ENCODE data around the gene TTLL11. TPM values are rescaled to one million over a fixed set of nuclear protein-coding genes. Genes with fewer than 3 reads are reported as not detected.
A peak's percentile ranks its signal among the peaks of the same experiment; 100 is the strongest.

Gene TTLL11, protein sequence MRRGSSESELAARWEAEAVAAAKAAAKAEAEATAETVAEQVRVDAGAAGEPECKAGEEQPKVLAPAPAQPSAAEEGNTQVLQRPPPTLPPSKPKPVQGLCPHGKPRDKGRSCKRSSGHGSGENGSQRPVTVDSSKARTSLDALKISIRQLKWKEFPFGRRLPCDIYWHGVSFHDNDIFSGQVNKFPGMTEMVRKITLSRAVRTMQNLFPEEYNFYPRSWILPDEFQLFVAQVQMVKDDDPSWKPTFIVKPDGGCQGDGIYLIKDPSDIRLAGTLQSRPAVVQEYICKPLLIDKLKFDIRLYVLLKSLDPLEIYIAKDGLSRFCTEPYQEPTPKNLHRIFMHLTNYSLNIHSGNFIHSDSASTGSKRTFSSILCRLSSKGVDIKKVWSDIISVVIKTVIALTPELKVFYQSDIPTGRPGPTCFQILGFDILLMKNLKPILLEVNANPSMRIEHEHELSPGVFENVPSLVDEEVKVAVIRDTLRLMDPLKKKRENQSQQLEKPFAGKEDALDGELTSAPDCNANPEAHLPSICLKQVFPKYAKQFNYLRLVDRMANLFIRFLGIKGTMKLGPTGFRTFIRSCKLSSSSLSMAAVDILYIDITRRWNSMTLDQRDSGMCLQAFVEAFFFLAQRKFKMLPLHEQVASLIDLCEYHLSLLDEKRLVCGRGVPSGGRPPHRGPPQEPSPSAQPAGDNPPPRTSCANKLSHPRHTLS
- total RNA-seq, result 10 to 100 TPM; 11.8 to 20.4 TPM
- long read RNA-seq, donor 1, partial matches to known transcripts, result 0 of 3 reads
- long read RNA-seq, donor 1, other reads (novel, unspliced or antisense), result 2 of 3 reads
- long read RNA-seq, donor 2, result 0 reads

DNA sequence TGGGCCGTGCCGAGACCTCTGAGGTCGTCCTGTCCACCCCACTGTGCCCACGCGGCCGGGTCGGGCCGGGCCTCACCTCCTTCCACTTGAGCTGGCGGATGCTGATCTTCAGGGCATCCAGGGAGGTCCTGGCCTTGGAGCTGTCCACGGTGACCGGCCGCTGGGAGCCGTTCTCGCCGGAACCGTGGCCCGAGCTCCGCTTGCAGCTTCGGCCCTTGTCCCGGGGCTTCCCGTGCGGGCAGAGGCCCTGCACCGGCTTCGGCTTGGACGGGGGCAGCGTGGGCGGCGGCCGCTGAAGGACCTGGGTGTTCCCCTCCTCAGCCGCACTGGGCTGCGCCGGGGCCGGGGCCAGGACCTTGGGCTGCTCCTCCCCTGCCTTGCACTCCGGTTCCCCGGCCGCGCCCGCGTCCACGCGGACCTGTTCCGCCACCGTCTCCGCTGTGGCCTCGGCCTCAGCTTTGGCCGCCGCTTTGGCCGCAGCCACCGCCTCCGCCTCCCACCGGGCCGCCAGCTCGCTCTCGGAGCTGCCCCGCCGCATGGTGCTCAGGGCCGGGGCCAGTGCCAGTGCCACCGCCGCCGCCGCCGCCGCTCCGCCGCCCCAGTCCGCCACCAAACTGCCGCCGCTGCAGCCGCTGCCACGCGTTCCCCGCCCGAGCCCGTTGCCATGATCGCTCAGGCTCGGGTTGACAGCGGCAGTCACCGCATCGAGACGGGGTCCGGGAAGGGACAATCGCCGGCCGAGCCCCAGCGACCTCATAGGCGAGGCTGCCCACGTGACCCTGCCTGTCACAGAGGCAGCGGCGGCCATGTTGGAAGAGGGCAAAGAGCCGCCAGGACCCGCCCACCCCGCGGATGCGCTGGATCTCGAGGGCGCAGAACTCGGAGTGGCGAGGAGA is at the start of gene TTLL11:
Gene TTLL11, minus strand, starts transcription at position 698 of the 896 bp plus-strand sequence. Its CDS starts 160 bp downstream, at position 538.
- peak; percentile 99 for DNase-seq (ENCODE audit: low spot score)
- intact Hi-C loops (cut with DNase I), result no loop called here

DNA sequence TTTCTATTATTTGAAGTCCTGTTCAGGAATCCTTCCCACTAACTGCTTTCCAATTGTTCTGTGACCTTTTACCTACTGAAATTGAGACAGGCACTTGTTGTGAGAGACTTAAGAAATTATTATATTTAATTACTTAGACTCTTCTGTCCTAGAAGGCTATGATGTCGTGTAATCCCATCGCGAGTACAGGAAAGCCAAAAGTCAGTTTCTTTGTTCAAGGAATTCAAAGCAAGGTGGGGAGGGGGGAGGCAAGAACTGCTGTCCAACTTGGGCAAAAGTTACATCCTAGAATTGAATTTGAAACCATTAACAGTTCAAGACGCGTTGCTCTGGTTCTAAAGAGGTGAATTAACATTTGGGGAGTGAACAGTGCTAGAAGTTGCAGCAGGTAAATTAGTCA is 48.6 kb upstream of the TTLL11 start:
- no peak for DNase-seq (ENCODE audit: low spot score)
- intact Hi-C loops (cut with DNase I), result no loop called here

DNA sequence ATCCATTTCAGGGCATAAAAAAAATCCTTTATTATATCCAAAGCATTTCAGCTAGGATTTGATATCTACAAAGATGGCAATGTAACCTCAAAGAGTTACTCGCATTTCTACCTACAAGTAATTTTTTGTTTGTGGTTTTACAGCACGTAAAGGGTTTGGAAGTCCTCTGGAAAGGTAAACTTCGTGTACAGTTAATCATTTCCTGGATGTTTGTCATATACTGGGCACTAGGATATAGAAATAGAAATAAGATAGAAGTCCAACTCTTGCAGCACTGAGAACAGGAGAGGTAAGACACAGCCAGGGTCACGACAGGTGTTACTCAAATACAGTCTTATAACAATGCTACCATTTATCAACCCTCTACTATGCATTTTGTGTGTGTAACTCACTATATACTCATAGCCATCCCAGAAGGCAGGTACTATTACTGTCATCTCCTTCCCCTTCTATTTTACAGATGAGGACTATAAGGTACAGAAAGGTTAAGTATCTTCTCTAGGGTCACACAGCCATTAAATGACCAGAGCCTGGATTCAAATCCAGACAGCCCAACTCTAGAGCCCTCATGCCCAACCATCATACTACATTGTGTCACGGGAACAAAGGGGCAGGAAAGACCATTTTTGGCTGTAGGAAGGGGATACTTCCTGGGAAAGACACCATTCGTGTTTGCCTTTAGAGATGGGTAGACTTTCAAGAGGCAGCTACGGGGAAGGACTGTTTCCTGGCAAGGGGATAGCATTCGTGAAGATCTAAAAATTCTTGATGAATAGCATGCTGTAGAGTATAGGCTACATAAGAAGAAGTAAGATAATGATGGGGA is 47.5 kb upstream of the TTLL11 start:
- DNase-seq (ENCODE audit: low spot score), result no peak
- intact Hi-C loops (cut with DNase I), result no loop called here

DNA sequence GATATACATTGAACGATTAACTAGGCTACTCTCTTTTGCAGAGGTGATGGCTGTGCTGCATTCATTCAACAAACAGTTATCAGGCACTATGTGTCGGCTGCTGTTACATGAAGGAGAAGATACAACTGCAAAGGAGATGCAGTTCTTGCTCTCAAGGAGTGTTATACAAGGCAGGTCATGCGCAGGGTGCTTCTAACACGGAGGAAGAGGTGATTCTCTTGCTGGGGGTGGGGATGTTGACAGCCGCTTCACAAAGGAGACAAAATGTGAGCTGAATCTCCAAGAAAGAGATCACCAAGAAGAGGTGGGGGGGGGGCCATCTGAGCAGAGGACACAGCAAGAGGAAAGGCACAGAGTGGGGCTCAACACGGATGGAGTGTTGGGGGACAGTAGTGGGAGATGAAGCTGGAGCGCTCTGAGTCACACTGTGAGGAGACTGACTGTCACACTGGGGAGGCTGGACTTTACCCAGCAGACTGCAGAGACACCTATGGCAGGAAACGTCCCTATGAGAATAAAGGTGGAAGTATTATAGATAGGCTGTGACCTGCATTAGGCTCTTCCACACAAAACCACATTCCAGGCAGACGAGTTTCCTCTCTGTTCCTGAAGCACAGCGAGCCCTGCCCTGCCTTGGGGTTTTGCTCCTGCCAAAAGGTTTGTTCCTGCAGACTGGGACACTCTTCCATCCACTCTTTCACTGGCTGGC is 45.6 kb upstream of the TTLL11 start:
- intact Hi-C loops (cut with DNase I), result no loop called here
- no peak for DNase-seq (ENCODE audit: low spot score)

DNA sequence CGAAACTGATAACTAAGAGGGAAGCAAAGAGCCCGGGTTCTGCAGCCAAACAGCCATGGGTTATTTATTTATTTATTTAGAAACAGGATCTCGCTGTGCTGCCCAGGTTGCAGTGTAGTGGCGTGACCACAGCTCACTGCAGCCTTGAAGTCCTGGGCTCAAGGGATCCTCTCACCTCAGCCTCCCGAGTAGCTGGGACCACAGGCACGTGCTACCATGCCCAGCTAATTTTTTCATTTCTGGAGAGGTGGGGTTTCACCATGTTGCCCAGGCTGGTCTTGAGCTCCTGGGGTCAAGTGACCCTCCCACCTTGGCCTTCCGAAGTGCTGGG is 42.4 kb upstream of the TTLL11 start:
- intact Hi-C loops (cut with DNase I), result no loop called here
- no peak for DNase-seq (ENCODE audit: low spot score)

DNA sequence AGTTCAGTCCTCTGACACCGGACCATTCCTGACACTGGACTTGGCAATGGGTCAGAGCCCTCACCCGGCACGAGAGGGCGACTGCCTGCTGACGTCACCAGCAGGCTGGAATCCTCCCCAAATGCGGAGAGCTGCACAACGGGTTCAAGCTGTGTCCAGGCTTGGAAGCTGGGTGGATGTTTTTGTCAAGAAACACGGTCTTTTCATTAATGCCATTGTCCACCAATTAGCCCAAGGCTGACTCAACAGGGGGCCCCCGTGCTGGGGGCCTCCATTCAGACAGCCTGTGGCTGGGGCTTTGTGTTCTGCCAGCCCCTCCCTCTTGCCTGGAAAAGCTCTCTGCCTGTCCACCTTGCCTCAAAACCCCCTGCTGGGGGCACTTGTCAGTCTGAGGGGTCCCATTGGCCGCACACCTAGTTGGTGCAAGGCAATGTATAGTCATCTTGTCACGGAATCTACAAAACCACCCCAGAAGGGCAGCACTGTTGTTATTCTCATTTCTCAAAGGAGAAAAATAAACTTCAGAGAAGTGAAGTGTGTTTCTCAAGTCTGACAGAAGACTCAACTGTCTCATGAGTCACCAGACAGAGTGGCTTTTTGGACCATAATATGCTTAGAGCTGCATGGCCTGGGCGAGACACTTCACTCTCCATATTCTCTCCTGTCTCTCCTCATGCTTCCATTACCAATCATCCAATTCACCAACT is 41.9 kb upstream of the TTLL11 start:
- intact Hi-C loops (cut with DNase I), result no loop called here

DNA sequence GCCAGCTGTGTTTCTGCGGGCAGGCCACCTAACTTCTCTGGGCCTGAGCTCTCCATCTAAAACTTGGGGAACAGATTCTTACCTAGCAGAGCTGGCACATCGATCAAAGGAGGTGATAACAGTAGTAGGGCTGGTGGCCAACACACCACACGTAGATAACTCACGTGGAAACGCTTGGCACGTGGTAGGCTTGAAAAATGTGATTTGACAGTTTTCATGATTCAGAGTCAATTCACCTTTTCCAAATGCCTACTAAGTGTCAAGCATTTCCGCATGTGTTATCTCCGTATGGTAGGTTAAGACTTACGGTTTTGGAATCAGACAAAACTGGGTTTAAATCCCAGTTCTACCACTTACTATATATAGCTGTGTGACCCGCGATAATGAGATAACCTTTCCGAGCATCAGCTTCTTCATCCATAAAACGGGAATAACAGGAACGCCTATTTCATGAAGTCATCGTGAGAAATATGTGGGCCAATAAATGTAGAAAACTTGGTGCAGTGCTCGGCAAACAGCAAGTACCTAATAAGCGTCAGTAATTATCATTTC is 41.0 kb upstream of the TTLL11 start:
- intact Hi-C loops (cut with DNase I), result no loop called here
- DNase-seq (ENCODE audit: low spot score), result no peak

More for the DNA sequence above, 41.9 kb upstream of the TTLL11 start:
- DNase-seq (ENCODE audit: low spot score), result no peak

DNA sequence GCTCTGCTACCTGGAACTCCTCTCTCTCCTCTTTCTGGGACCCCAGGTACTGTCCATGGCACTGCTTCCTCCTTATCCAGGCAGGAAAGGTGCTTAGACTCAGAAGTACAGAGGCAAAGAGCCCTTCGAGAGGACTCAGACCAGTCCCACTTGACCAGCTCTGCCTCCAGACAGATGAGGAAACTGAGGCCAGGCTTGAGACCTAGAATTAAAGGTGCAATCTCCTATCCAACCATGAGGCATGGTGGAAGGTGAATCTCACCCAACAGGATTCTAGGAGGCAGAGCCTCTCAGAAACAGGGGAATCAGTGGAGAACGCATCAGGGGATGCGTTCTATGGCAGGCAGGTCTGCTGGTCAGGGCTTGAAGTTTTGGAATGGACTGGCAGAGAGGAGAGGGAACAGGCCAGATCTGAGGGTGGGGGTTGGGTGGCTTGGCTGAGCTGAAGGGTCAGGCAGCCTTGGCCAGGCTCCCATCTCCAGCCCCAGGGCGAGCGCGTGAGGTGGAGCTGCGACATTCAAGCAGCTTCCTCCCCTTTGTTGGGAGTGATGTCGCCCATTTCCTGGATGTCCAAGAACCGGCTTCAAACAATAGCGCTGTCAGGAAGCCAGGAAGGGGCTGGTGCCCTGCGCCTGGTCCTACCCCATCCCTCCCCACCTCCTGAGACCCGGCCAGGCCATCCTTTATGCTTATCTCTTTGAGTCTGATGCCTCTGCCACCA is 40.3 kb upstream of the TTLL11 start:
- intact Hi-C loops (cut with DNase I), result no loop called here
- no peak for DNase-seq (ENCODE audit: low spot score)

DNA sequence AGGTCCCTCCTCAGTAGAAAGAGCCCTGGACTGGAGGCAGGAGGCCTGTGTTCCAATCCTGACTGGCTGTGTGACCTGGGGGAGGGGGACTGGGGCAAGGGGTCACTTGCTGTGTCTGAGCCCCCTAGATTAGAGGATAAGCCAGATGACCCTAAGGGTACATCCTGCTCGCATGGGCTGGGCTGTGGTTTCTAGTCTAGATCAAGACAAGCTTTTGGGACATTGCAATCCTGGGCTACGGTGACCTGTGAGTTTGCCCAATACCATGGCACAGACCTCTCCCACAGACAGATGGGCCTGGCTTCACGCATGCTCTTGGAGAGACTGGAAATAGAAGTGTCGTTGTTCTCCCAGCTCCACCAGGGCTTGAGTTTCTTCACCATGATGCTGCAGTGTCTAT is 39.4 kb upstream of the TTLL11 start:
- intact Hi-C loops (cut with DNase I), result no loop called here
- no peak for DNase-seq (ENCODE audit: low spot score)

DNA sequence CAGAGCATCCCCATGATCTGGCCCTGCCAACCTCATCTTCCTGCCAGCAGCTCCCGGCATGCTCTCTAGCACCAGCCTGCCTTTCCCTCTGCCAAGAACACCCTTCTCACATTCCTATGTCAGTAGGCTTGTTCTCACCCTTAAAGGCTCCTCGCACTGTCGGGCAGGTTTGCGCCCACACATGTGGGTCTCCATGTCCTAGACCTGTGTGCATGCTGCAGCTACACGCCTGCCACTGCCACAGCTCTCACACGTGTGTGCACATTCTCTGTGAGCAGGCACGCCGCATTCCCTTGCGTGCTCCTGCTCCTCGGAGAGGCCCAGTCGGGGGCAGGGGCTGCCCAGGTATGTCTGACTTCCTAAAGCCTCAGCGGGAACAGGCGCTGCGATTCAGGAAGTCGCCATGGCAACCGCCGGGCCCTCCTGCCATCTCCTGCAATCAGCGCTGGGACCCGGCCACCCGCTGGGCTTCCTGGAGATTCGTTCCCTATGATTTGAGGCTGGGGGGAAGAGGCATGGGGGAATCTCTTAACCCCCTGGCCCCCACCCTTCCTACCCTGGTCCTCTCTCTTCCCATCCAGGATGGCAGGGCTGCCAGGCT is 38.4 kb upstream of the TTLL11 start:
- intact Hi-C loops (cut with DNase I), result no loop called here
- no peak for DNase-seq (ENCODE audit: low spot score)

DNA sequence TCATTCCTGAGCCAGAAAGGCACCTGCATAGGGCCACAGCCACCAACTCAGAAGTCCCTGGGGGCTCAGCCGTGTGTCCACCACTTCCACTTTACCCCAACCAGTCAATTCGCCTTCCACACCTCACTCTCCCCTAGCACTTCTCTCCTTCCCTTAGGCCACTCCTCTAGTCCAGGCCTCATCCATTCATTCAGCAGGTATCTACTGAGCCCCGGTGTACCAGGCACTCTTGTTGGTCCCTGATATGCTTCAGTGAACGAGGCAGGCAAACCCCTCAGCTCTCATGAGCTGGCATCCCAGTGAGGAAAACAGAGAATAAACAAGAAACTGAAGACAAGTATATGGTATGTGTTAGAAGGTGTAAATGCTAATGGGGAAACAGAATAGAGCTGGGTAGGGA is 37.7 kb upstream of the TTLL11 start:
- intact Hi-C loops (cut with DNase I), result no loop called here
- DNase-seq (ENCODE audit: low spot score), result no peak

DNA sequence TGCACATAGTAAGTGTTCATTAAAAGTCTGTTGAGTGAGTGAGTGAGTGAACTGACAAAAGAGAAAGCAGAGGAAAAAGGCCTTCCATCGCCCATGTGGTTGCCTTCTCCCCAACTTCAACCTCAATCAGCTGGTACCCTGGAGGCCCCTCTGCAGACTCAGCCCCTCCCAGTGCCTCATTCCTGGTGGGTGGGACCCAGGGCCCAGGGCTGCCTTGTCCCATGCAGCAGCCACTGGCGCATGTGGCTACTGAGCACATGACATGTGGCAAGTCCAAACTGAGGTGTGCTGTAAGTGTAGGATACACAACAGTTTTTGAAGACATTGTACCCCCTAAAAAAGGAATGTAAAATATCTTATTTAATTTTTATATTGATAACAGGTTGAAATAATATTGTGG is 36.9 kb upstream of the TTLL11 start:
- no peak for DNase-seq (ENCODE audit: low spot score)
- intact Hi-C loops (cut with DNase I), result loop anchor here (10.0 kb wide), 3 partner anchors 325 to 685 kb away; no protein-coding TSS in a partner anchor

DNA sequence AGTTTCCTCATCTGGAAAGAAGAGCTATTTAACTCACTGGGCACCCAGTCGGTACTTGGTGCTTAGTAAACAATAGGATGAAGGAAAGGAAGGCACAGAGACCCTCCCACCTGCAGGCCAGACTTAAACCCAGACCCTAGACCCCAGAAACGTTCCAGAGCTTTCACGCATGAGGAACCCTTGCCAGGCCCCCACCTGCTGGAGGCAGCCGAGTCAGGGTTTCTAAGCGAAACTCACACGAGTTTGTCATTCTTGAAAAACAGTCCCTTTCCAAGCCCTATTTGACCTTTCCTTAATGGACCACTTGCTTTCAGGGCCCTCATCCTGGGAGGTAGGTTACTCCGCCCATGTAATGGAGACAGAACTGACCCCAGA is 35.8 kb upstream of the TTLL11 start:
- no peak for DNase-seq (ENCODE audit: low spot score)

DNA sequence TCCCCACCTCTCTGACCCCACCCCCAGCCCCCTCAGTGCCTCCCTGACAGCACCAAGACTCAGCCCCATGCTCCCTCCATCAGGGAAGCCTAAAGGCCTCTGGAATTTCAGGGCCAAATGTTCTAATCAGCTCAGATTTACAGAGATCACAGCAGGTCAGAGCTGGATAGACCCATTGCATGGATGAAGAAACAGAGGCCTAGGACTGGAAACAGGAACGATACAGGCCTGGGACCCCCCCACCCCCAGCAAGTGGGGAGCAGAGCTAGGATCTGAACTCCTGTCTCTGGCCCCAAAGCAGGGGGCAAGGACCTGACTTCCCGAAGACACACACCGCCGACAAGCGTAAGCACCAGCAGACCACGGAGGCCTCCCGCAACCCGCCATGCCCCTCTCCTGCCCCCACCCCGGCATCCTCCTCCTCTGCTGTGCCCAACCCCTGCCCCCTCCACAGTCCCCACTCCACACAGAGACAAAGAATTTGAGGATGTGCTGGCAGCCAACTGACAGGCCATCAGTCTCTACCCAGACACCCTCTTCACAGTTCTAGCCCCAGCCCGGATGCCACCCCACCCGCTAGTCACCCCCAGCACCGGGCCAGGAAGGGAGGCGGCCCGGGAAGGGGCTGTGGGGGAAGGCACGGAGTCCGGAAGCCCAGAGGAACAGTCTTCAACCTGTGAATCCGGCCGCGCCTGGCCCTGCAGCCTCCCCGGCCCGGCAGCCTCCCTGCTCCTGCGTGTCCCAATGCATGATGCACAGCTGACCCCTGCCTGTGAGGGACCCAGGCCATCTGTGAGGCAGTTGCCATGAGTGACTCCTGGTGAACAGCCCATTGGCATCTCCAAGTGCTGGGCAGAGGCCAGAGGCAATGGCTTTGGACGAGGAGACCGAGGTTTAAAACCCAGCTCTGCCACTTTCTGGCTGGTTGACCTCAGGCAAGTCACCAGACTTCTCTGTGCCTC is 35.2 kb upstream of the TTLL11 start:
- intact Hi-C loops (cut with DNase I), result loop anchor here (10.0 kb wide), 3 partner anchors 327 to 687 kb away; no protein-coding TSS in a partner anchor
- DNase-seq (ENCODE audit: low spot score), result no peak

More for the DNA sequence above, 35.8 kb upstream of the TTLL11 start:
- intact Hi-C loops (cut with DNase I), result loop anchor here (10.0 kb wide), 3 partner anchors 326 to 686 kb away; no protein-coding TSS in a partner anchor

DNA sequence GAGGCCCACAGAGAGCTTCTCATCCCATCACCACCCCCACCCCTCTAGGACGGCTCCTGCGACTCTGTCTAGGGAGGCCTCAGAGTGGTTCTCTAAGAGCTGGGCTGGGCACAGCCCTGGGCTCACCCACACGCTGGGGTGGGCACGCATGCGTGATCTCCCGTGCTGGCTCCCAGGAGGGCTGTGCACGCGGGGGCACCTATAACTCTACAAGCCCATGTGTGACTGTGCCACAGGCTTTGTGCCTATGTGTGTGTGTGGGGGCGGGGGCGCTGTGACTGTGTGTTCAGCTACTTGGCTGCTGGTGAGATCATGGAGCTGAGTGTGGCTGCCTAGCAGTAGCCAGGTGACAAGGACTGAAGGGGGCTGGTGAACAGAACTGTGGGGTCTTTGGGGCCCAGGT is 34.3 kb upstream of the TTLL11 start:
- intact Hi-C loops (cut with DNase I), result loop anchor here (10.0 kb wide), 3 partner anchors 327 to 687 kb away; no protein-coding TSS in a partner anchor

More for the DNA sequence above, 34.3 kb upstream of the TTLL11 start:
- DNase-seq (ENCODE audit: low spot score), result no peak

Measured in posterior vena cava (tissue), 2 donors.